CD4-positive, alpha-beta memory T cell (primary cell): ENCODE data around the gene RAMP3. TPM values are rescaled to one million over a fixed set of nuclear protein-coding genes. Genes with fewer than 3 reads are reported as not detected.

Source experiments
- CTCF ChIA-PET: fragments of 350-600 bp; sonication (Branson Sonifier 250); formaldehyde crosslinking; loops from one replicate; lab custom pipeline; 2021; ENCODE audit warnings: inconsistent platforms; ENCODE audit not compliant: partially characterized antibody; lab: Charles Lee
- POLR2A ChIA-PET: fragments of 350-600 bp; sonication (Branson Sonifier 250); formaldehyde crosslinking; loops from one replicate; lab custom pipeline; 2021; ENCODE audit not compliant: partially characterized antibody; lab: Charles Lee
- DNase-seq, 5 donors: peaks; one replicate each; pipeline versions ENCODE4 v3.0.0 to v3.0.0-alpha.2; 2020 to 2022; ENCODE audit warnings: mixed read lengths in 1 of 5
- H3K27ac ChIP-seq: one replicate; pipeline ENCODE4 v1.7.0; 2013; ENCODE audit warnings: low read depth, low read length
- H3K27me3 ChIP-seq: 2 replicates; pipeline ENCODE4 v1.7.0; 2013; ENCODE audit warnings: mild to moderate bottlenecking, low read length, moderate library complexity; ENCODE audit not compliant: insufficient read depth
- H3K36me3 ChIP-seq: 2 replicates; pipeline ENCODE4 v1.7.0; 2013; ENCODE audit warnings: mild to moderate bottlenecking, low read length, moderate library complexity; ENCODE audit not compliant: insufficient read depth
- H3K4me1 ChIP-seq: 2 replicates; pipeline ENCODE4 v1.7.0; 2013; ENCODE audit warnings: mild to moderate bottlenecking, low read length, moderate library complexity; ENCODE audit not compliant: insufficient read depth
- H3K4me3 ChIP-seq, 2 donors: one replicate each; pipeline ENCODE4 v1.7.0; 2013; ENCODE audit warnings: low read length in 2 of 2, mild to moderate bottlenecking in 1 of 2
- H3K9me3 ChIP-seq, 2 donors: one replicate each; pipeline ENCODE4 v1.7.0; 2013; ENCODE audit warnings: low read length in 2 of 2, control low read depth in 1 of 2; ENCODE audit not compliant: control insufficient read depth in 1 of 2
- H3K27ac Mint-ChIP-seq, 7 donors: one replicate each; pipeline ENCODE4 v1.8.0; 2020 to 2021; ENCODE audit warnings: mixed read lengths in 7 of 7, mild to moderate bottlenecking in 6 of 7, inconsistent platforms in 3 of 7, moderate library complexity in 3 of 7
- H3K27me3 Mint-ChIP-seq, 2 donors: one replicate each; pipeline ENCODE4 v1.8.0; 2020 to 2021; ENCODE audit warnings: mixed read lengths in 2 of 2
- H3K36me3 Mint-ChIP-seq, 2 donors: one replicate each; pipeline ENCODE4 v1.8.0; 2020 to 2021; ENCODE audit warnings: mixed read lengths in 2 of 2, inconsistent platforms in 1 of 2, mild to moderate bottlenecking in 1 of 2
- H3K4me1 Mint-ChIP-seq, 4 donors: one replicate each; pipeline ENCODE4 v1.8.0; 2020 to 2021; ENCODE audit warnings: mixed read lengths in 4 of 4, mild to moderate bottlenecking in 1 of 4
- H3K4me3 Mint-ChIP-seq, 8 donors: one replicate each; pipeline ENCODE4 v1.8.0; 2020 to 2021; ENCODE audit warnings: mixed read lengths in 8 of 8, mild to moderate bottlenecking in 7 of 8, moderate library complexity in 6 of 8, inconsistent platforms in 3 of 8
- H3K9me3 Mint-ChIP-seq, 8 donors: one replicate each; pipeline ENCODE4 v1.8.0; 2020 to 2021; ENCODE audit warnings: mixed read lengths in 8 of 8, mild to moderate bottlenecking in 5 of 8, inconsistent platforms in 3 of 8, moderate library complexity in 1 of 8
- intact Hi-C: fragments of 100-400 bp; cut with micrococcal nuclease; formaldehyde crosslinking; loops from one replicate; pipeline ENCODE4 v1.15.1; 2023
- polyA plus RNA-seq, 2 donors: library from polyadenylated mRNA; unstranded; fragments of 300-500 nt; fragmentation: Illumina TruSeq; gene quantifications; one replicate each; pipeline ENCODE4 v1.2.3, GENCODE V29; 2021
- total RNA-seq, 2 experiments: library from RNA; stranded (reverse); gene quantifications; one replicate each; pipeline ENCODE4 v1.2.3, GENCODE V29; 2021

Gene RAMP3
- total and polyA plus RNA-seq, 4 experiments from 2014 or later: 0.38 to 1.6 TPM; not detected in 2

DNA sequence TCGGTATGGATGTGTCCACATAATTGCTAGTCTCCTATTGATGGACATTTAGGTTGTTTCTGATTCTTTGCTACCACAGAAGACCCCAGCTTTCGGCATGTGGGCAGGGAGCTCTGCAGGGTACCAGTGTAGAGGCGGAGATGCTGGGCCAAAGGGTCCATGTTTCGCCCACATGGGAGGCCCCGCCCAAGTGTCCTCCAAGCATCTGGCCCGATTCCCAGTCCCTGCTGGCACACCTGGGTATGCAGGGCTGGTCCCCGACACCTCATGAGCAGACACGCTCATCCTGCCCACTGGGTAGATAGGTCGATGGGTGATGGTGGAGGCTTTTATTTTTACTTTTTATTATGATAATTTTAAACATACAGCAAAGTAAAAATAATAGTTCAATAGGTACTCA is 26.7 kb upstream of the RAMP3 start:
- ChIA-PET POLR2A (no interaction called here), CTCF (interaction anchor here (1.4 to 8.8 kb wide), 2 partner anchors 157 to 272 kb away, joined by 4 to 239 read pairs; partner anchors contain the start of gene MYO1G)
- peaks cover 2 to 5% (median 4%) of the 10 kb centered on the region in 4 donors for H3K4me1 Mint-ChIP-seq
- no peak overlapping the region for H3K27ac Mint-ChIP-seq
- Histone ChIP-seq H3K9me3 (no peaks in the 10 kb centered on the region), H3K4me1 (peaks cover 2% of the 10 kb centered on the region), H3K36me3 (no peaks in the 10 kb centered on the region), H3K27ac (no peak overlapping the region), H3K27me3 (no peaks in the 10 kb centered on the region), H3K4me3 (no peak overlapping the region)
- no peak for DNase-seq
- no peaks in the 10 kb centered on the region for H3K36me3 Mint-ChIP-seq
- no peaks in the 10 kb centered on the region for H3K27me3 Mint-ChIP-seq
- intact Hi-C loops: no loop called here
- no peaks in the 10 kb centered on the region for H3K9me3 Mint-ChIP-seq
- H3K4me3 Mint-ChIP-seq: no peak overlapping the region

DNA sequence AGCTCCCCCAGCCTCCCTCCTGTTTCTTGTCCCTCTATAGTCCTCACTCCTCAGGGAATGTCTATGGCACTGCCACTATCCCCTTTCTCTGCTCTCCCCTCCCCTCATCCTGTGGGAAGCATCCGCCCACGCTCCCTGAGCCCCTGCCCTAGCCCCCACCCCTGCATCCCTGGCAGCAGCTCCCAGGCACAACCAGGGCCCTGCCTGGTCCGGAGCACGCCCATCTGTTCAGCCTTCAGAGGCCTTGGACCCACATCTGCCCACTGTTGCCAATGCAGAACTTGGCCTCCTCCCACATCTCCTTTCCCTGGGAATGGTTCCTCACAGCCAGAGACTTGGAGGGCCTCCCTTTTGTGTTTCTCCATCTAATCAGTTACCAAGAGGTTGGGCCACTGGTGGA is 25.7 kb upstream of the RAMP3 start:
- Histone ChIP-seq H3K9me3 (no peaks in the 10 kb centered on the region), H3K4me3 (no peak overlapping the region), H3K27me3 (no peaks in the 10 kb centered on the region), H3K27ac (no peak overlapping the region), H3K4me1 (peaks cover 4% of the 10 kb centered on the region), H3K36me3 (no peaks in the 10 kb centered on the region)
- POLR2A ChIA-PET: no interaction called here
- H3K36me3 Mint-ChIP-seq: no peaks in the 10 kb centered on the region
- peaks cover 6 to 11% (median 9%) of the 10 kb centered on the region in 4 donors for H3K4me1 Mint-ChIP-seq
- no peaks in the 10 kb centered on the region for H3K9me3 Mint-ChIP-seq
- H3K27ac Mint-ChIP-seq: peak overlapping the region in 1 of 7 donors; percentile 31
- no peak for DNase-seq
- intact Hi-C loops: no loop called here
- H3K4me3 Mint-ChIP-seq: no peak overlapping the region
- CTCF ChIA-PET: interaction anchor here (1.4 to 8.8 kb wide), 2 partner anchors 158 to 273 kb away, joined by 4 to 239 read pairs; partner anchors contain the start of gene MYO1G
- no peaks in the 10 kb centered on the region for H3K27me3 Mint-ChIP-seq

DNA sequence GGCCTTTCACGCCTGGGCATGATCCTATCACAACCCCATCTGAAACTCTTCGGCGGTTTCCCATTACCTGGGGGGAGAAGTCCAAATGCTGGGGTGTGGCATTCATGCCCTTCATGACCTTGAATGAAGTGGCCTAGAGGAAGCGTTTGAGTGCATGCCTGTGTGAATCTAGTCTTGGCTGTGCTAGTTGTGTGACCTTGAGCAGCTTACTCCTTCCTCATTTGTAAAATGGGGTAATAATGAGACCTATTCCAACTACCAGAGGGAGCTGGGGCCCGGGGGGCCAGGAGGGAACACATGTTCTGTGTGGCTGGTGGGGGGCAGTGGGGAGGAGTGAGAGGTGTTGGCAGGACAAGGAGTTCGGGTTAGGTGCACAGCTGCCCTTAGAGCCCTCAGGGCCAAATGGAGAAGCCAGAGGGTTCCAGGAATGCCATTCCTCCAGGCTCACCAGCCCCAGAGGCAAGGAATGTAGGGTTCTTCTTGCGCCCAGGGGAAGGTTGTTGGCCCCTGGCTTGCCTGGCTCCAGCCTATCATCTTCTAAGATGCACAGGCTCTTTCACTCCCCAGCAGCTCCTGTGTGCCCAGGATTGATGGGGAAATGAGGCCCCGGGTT is 24.8 kb upstream of the RAMP3 start:
- Histone ChIP-seq H3K27me3 (no peaks in the 10 kb centered on the region), H3K9me3 (no peaks in the 10 kb centered on the region), H3K4me1 (peaks cover 4% of the 10 kb centered on the region), H3K4me3 (no peak overlapping the region), H3K36me3 (no peaks in the 10 kb centered on the region), H3K27ac (no peak overlapping the region)
- no peak for DNase-seq
- Mint-ChIP-seq H3K9me3 (no peaks in the 10 kb centered on the region), H3K36me3 (no peaks in the 10 kb centered on the region), H3K27me3 (no peaks in the 10 kb centered on the region), H3K4me1 (peaks cover 6 to 11% (median 9%) of the 10 kb centered on the region in 4 donors), H3K27ac (no peak overlapping the region), H3K4me3 (no peak overlapping the region)
- ChIA-PET POLR2A (no interaction called here), CTCF (interaction anchor here (6.6 to 8.8 kb wide), 2 partner anchors 159 to 275 kb away, joined by 159 to 239 read pairs; partner anchors contain the start of gene MYO1G)
- intact Hi-C loops: no loop called here

DNA sequence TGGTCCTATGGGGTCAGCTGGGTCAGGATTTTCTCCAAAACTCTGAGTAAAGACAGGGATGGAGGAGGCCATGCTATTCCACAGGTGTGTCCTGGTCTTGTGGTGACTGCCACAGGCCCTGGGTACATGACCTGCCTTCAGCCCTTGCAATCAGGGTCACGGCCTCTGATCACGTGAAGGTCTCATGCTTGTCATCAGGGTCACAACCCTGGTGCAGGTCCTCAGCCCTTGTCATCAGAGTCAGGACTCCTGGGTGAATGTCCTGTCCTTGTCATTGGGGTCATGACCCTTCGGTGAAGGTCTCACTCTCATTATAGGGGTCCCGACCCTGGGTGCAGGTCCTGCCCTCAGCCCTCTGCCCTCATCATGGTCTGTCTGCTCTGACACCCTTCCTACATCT is 24.2 kb upstream of the RAMP3 start:
- CTCF ChIA-PET: interaction anchor here (6.6 to 8.8 kb wide), 2 partner anchors 160 to 276 kb away, joined by 159 to 239 read pairs; partner anchors contain the start of gene MYO1G
- H3K27me3 ChIP-seq: no peaks in the 10 kb centered on the region

DNA sequence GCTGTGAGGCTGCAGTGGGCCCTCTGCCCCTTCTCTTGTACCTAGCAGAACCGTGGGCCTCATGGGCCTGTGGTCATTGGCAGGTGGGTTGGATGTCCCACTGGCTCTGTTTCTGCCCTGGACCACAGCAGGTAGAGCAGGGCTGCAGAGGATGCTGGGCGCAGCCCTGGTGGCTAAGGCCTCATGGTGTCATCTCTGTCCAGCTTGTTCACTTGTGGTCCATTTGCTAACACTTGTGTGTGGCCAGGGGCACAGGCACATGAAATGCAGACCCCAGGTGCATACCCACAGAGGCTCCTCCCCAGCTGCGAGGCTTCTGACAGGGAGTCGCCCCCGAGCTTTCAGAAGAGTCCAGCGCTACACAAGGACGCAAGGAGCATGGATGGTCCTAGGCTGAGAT is 23.7 kb upstream of the RAMP3 start:
- no peaks in the 10 kb centered on the region for H3K27me3 ChIP-seq
- H3K9me3 Mint-ChIP-seq: no peaks in the 10 kb centered on the region
- ChIA-PET POLR2A (no interaction called here), CTCF (interaction anchor here (6.6 to 8.8 kb wide), 2 partner anchors 160 to 276 kb away, joined by 159 to 239 read pairs; partner anchors contain the start of gene MYO1G)
- H3K4me1 ChIP-seq: peaks cover 4% of the 10 kb centered on the region
- peaks cover 6 to 11% (median 9%) of the 10 kb centered on the region in 4 donors for H3K4me1 Mint-ChIP-seq
- no peaks in the 10 kb centered on the region for H3K9me3 ChIP-seq
- H3K36me3 ChIP-seq: no peaks in the 10 kb centered on the region
- peak overlapping the region in 2 of 7 donors; percentile 20 to 53 for H3K27ac Mint-ChIP-seq
- H3K4me3 ChIP-seq: no peak overlapping the region
- DNase-seq: no peak
- H3K27me3 Mint-ChIP-seq: no peaks in the 10 kb centered on the region
- intact Hi-C loops: no loop called here
- H3K36me3 Mint-ChIP-seq: no peaks in the 10 kb centered on the region
- H3K4me3 Mint-ChIP-seq: no peak overlapping the region
- no peak overlapping the region for H3K27ac ChIP-seq

More for the DNA sequence above, 24.2 kb upstream of the RAMP3 start:
- Mint-ChIP-seq H3K4me1 (peaks cover 6 to 11% (median 9%) of the 10 kb centered on the region in 4 donors), H3K27me3 (no peaks in the 10 kb centered on the region), H3K4me3 (no peak overlapping the region), H3K9me3 (no peaks in the 10 kb centered on the region), H3K36me3 (no peaks in the 10 kb centered on the region), H3K27ac (peak overlapping the region in 1 of 7 donors; percentile 20)
- peaks cover 4% of the 10 kb centered on the region for H3K4me1 ChIP-seq
- no peak overlapping the region for H3K4me3 ChIP-seq
- intact Hi-C loops: no loop called here
- no peak for DNase-seq
- no peaks in the 10 kb centered on the region for H3K9me3 ChIP-seq
- no peak overlapping the region for H3K27ac ChIP-seq
- POLR2A ChIA-PET: no interaction called here
- no peaks in the 10 kb centered on the region for H3K36me3 ChIP-seq

DNA sequence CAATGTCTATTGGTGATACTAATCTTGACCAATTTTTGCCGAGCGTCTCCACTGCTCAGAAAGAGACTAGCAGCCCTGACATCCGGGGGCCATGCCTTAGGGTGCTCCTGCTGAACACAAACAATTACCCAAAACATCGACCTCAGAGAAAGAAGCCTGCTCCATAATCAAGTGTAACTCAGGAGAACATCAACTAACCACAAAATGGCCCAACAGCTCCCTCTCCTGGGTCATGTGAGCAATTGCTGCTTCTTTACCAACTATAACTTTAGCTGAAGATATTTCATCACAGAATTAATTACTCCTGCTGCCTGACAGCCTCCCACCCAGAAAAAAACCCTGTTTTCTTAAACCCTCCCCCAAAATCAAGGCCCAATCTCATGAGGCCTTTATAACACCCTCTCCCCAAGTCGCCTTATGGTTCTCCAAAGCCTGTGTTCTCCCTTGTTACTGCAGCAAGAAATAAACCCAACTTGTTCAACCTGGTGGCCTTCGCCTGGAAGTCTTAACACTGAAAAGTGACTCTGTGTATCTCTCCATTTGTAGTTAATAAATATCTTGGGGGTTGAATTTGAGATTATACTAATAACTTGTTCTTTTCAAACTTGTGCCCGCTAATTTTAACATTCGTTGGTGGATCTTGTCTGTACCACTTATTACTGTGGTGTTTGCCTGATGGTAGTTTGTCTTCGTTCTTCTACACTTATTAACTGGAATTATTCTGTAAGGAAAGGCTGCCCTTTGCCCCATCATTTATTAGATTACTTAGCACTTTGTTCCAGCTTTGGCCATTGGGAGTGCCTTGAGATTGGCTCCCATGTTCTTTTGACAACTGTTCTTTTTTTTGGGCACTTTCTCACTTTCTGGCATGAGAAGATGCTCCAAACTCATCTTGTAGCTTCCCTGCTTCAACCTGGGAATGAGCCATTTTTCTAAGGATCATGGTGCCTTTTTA is 21.2 kb upstream of the RAMP3 start:
- H3K4me3 ChIP-seq: no peak overlapping the region
- Mint-ChIP-seq H3K27ac (peak overlapping the region in 5 of 7 donors; percentile 1 to 86 (median 73)), H3K4me3 (peak overlapping the region in 1 of 8 donors; percentile 55)

More for the DNA sequence above, 21.2 kb upstream of the RAMP3 start:
- Mint-ChIP-seq H3K4me1 (peaks cover 6 to 11% (median 9%) of the 10 kb centered on the region in 4 donors), H3K36me3 (no peaks in the 10 kb centered on the region), H3K9me3 (no peaks in the 10 kb centered on the region), H3K27me3 (no peaks in the 10 kb centered on the region)
- intact Hi-C loops: loop anchor here (1.0 kb wide), 7 partner anchors 56 to 548 kb away; partner anchors contain the start of gene PPIA
- Histone ChIP-seq H3K9me3 (no peaks in the 10 kb centered on the region), H3K27ac (no peak overlapping the region), H3K36me3 (no peaks in the 10 kb centered on the region), H3K27me3 (no peaks in the 10 kb centered on the region), H3K4me1 (peaks cover 4% of the 10 kb centered on the region)
- ChIA-PET POLR2A (interaction anchor here (0.8 to 4.3 kb wide), 12 partner anchors 13 to 554 kb away, joined by 3 to 31 read pairs (median 4); partner anchors contain the start of genes H2AZ2, MYO1G, PURB and TBRG4), CTCF (interaction anchor here (0.7 to 8.8 kb wide), 48 partner anchors 8 to 548 kb away, joined by 3 to 239 read pairs (median 5); partner anchors contain the start of genes H2AZ2, MYO1G, PURB and TBRG4)
- DNase-seq: peak; percentile 65 to 77 (median 74)
